Measurements from ENCODE around the gene NFKB2. TPM values are rescaled to one million over a fixed set of nuclear protein-coding genes. Genes with fewer than 3 reads are reported as not detected.

Gene NFKB2
- 10 to 100 TPM; 12.3 to 26.0 (median 15.3) TPM for total RNA-seq

- 0% methylated on average over 23 to 33 of the region's 42 CpGs for WGBS, 2 donors
Observed at GRCh38 chr10:102395400-102396316, at the start of gene NFKB2. Gene NFKB2, plus strand, starts transcription at chr10:102395705. Its CDS starts 255 bp downstream, at chr10:102395960.

DNA sequence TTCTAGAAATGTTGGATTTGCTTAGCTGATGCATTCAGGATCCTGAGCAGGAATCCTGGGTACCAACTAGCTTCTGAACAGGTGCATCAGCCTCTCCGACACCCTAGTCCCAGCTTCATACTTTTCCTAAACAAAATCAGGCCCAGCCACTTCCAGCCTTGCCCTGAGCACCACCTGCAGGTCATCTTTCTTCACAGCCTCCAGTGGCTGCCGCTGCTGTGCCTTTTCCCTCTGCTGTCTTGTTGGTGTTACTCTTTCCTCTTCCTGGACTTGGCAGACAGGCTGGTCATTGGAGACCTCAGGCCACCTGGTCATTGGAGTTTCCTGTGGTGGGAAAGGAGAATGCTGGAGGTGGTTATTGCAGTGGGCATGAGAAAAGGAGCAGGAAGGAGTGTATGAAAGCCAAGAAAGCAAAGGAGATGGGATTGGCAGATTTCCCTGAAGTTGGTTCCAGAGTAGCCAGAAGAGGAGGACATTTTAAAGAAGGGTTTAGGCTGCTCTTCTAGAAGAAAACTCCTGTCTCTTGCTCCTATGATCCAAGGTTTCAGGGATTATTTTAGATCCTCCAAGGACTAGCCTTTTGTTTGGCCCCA lies 48.2 kb upstream of the NFKB2 start:
- Histone ChIP-seq H3K4me3 (replicated peaks in 1 of 3) (no peak overlapping the region), H3K36me3 (peaks cover 10 to 13% of the 10 kb centered on the region in 2 donors), H3K27me3 (no peaks in the 10 kb centered on the region), H3K9me3 (no peaks in the 10 kb centered on the region), H3K27ac (peak overlapping the region in 1 of 3 donors; percentile 13), H3K4me1 (no peaks in the 10 kb centered on the region)
- TF ChIP-seq POLR2A (IDR thresholded peaks at IDR 0.05) = no peak
- TF ChIP-seq, protein P1, sequence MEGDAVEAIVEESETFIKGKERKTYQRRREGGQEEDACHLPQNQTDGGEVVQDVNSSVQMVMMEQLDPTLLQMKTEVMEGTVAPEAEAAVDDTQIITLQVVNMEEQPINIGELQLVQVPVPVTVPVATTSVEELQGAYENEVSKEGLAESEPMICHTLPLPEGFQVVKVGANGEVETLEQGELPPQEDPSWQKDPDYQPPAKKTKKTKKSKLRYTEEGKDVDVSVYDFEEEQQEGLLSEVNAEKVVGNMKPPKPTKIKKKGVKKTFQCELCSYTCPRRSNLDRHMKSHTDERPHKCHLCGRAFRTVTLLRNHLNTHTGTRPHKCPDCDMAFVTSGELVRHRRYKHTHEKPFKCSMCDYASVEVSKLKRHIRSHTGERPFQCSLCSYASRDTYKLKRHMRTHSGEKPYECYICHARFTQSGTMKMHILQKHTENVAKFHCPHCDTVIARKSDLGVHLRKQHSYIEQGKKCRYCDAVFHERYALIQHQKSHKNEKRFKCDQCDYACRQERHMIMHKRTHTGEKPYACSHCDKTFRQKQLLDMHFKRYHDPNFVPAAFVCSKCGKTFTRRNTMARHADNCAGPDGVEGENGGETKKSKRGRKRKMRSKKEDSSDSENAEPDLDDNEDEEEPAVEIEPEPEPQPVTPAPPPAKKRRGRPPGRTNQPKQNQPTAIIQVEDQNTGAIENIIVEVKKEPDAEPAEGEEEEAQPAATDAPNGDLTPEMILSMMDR (IDR thresholded peaks at IDR 0.05) = peak; percentile 36 to 80 (median 55)
- peak; percentile 55 to 65 for DNase-seq
- intact Hi-C loops (cut with DNase I) = loop anchor here (2.0 kb wide), 1 partner anchor 117 kb away; no protein-coding TSS in a partner anchor
- 63 to 66% methylated on average over 2 of the region's 2 CpGs for WGBS, 2 donors

More at GRCh38 chr10:102395400-102396316, at the start of gene NFKB2:
- Histone ChIP-seq H3K36me3 (no peaks in the 10 kb centered on the region), H3K27me3 (no peaks in the 10 kb centered on the region), H3K4me3 (replicated peaks in 1 of 3) (peak within 1 kb of the TSS; percentile 7 to 92 (median 69)), H3K9me3 (no peaks in the 10 kb centered on the region), H3K27ac (peak within 1 kb of the TSS; percentile 78 to 95 (median 87)), H3K4me1 (peaks cover 12 to 27% of the 10 kb centered on the region in 2 donors)
- peak; percentile 12 to 62 for TF ChIP-seq POLR2A (IDR thresholded peaks at IDR 0.05)
- TF ChIP-seq, protein P1 (IDR thresholded peaks at IDR 0.05) = no peak
- intact Hi-C loops (cut with DNase I) = loop anchor here (5.0 kb wide), 1 partner anchor 87 kb away; no protein-coding TSS in a partner anchor
- DNase-seq = peak; percentile 87 to 90

DNA sequence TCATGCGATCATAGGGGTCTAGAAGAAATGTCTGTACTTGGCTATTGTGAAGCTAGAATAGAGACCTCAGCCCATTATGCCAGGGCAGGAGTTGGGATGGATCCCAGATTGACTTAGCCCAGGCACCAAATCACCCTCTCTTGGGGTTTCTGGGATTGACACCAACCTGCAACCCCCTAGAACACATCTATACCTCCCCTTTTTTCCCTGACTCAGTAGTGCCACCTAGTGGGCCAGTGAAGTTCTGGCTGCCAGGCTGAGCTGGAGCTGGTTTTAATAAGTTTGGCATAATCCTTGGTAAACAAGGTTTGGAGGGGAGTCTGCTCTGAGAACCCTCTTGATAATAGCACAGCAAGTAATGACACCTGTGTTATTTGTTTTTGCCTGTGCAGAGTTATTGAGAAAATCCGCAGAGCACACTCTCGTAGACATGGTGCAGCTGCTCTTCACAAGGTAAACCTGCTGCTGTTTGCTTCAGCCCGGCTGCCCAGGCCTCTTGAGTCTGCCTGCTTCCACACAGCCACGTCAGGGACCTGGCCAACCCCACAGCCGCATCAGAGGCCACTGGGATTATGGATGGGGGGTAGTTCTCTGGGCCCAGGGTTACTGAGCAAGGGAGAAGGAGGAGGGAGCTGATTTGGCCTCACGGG lies 43.3 kb upstream of the NFKB2 start:
- WGBS, 2 donors = 69 to 78% methylated on average over 6 to 7 of the region's 7 CpGs

GRCh38 chr10:102354451-102354850 lies 41.1 kb upstream of the NFKB2 start:
- no peaks in the 10 kb centered on the region for H3K9me3 ChIP-seq
- no peak for TF ChIP-seq POLR2A (IDR thresholded peaks at IDR 0.05)
- TF ChIP-seq, protein P1 (IDR thresholded peaks at IDR 0.05) = no peak
- 84 to 85% methylated on average over 3 of the region's 3 CpGs for WGBS, 2 donors
- no peak overlapping the region for H3K4me3 ChIP-seq (replicated peaks in 1 of 3)
- no peaks in the 10 kb centered on the region for H3K27me3 ChIP-seq
- H3K36me3 ChIP-seq = peaks cover 49% of the 10 kb centered on the region in 2 donors
- no peak overlapping the region for H3K27ac ChIP-seq
- intact Hi-C loops (cut with DNase I) = no loop called here
- no peaks in the 10 kb centered on the region for H3K4me1 ChIP-seq
- DNase-seq = no peak

More for the DNA sequence above, 43.3 kb upstream of the NFKB2 start:
- TF ChIP-seq, protein P1 (IDR thresholded peaks at IDR 0.05) = peak; percentile 72 to 95 (median 78)
- TF ChIP-seq POLR2A (IDR thresholded peaks at IDR 0.05) = no peak
- intact Hi-C loops (cut with DNase I) = no loop called here
- Histone ChIP-seq H3K36me3 (peaks cover 33% of the 10 kb centered on the region in 2 donors), H3K9me3 (no peaks in the 10 kb centered on the region), H3K27ac (no peak overlapping the region), H3K4me1 (no peaks in the 10 kb centered on the region), H3K27me3 (no peaks in the 10 kb centered on the region), H3K4me3 (replicated peaks in 1 of 3) (no peak overlapping the region)
- peak; percentile 36 to 51 for DNase-seq

Measured in thyroid gland (tissue), 4 donors.